GM18502 (cell line): Measurements from ENCODE around the gene LRP10.
A peak's percentile ranks its signal among the peaks of the same experiment; 100 is the strongest.
"Not testable (repeated sequence)": the region's sequence is repeated elsewhere in the genome, so short reads cannot be mapped to it uniquely, and the experiment has no call there.

Experiments used
- ATAC-seq: cut with Tn5 transposase; IDR thresholded peaks from one replicate; pipeline ENCODE4 v1.9.1; 2021; ENCODE audit warnings: mild to moderate bottlenecking; ENCODE audit not compliant: unreplicated experiment, poor library complexity

The LRP10 gene, protein sequence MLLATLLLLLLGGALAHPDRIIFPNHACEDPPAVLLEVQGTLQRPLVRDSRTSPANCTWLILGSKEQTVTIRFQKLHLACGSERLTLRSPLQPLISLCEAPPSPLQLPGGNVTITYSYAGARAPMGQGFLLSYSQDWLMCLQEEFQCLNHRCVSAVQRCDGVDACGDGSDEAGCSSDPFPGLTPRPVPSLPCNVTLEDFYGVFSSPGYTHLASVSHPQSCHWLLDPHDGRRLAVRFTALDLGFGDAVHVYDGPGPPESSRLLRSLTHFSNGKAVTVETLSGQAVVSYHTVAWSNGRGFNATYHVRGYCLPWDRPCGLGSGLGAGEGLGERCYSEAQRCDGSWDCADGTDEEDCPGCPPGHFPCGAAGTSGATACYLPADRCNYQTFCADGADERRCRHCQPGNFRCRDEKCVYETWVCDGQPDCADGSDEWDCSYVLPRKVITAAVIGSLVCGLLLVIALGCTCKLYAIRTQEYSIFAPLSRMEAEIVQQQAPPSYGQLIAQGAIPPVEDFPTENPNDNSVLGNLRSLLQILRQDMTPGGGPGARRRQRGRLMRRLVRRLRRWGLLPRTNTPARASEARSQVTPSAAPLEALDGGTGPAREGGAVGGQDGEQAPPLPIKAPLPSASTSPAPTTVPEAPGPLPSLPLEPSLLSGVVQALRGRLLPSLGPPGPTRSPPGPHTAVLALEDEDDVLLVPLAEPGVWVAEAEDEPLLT

DNA sequence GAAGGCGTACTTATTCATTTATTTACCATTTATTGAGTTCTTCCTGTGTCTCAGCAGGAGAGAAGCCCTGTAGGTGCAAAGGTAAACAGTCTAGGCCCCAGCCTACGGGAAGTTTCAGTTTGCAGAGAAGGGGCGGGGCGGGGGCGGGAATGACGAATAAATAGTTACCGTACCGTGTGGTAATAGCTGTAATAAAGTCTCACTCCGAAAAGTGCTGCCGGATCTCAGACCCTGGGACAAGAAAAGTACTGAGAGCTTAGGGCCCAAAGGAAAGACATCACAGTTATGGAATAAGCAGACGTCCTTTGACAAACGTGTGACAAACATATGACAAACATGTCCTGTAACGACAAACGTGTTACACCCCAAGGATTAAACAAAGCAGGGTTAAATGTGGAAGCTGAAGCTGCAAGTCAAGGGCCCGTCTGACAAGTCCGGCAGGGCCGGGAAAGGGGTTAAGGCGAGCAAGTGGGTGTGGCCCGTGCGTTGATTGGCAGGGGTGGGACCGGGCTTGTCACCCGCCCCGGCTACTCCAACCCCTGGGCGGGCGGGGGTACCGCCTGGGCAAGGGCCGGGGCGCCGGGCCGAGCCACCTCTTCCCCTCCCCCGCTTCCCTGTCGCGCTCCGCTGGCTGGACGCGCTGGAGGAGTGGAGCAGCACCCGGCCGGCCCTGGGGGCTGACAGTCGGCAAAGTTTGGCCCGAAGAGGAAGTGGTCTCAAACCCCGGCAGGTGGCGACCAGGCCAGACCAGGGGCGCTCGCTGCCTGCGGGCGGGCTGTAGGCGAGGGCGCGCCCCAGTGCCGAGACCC lies at the start of gene LRP10:
TSS of gene LRP10 (plus strand) at position 517 of the 809 bp plus-strand sequence. CDS start 564 bp downstream, outside the sequence.
- peak; percentile 74 for ATAC-seq

DNA sequence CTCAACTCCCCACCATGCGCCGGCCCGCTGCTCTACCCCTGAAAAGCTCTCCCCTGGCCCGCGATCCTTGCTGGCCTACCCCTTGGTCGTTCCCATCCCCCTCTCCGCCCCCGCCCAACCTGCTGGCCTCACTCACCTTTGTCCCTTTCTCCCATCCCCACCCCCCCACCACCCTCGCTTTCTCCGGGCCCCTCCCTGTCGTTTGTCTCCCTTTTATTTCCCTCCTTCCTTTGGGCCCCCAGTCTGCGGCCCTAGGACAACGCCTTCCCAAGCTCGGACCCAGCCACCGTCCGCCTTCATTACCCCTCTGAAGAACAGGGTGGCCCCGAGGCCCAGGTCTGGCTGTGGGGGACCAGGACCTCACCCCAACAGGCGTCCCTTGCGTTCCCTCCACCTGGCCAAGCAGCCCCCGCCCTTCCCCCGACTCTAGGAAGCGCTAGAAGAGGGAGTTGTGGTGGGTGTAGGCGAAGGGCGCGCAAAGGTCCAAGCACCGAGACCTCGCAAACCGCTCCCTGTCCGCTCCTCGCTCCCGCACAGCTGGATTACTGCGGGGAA lies 49.4 kb upstream of the LRP10 start:
- no peak for ATAC-seq

DNA sequence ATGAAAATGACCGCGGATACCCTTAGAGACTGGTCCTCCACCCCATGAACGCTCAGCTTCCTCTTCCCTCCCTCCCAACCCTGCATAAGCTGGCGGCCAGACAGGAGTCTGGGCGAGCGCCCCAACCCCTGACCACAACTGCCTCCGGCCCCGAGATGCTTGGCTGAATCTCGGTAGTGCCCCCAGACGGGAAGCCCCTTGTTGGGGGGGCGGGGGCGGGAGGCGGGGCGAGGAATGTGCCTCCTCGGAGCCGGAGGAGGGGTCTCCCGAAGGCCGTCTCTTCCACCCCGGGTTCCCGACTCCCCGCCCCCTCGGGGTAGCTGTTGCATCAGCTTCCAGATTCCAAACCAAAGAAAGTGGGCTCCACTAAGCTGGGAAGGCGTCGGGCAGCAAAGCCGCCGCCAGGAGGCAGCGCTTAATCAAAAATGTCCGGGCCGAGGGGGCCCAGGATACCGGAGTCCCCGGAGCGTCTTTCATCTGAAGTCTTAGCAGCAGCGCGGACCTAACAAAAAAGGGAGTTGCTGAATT lies 48.9 kb upstream of the LRP10 start:
- peak; percentile 52 for ATAC-seq

DNA sequence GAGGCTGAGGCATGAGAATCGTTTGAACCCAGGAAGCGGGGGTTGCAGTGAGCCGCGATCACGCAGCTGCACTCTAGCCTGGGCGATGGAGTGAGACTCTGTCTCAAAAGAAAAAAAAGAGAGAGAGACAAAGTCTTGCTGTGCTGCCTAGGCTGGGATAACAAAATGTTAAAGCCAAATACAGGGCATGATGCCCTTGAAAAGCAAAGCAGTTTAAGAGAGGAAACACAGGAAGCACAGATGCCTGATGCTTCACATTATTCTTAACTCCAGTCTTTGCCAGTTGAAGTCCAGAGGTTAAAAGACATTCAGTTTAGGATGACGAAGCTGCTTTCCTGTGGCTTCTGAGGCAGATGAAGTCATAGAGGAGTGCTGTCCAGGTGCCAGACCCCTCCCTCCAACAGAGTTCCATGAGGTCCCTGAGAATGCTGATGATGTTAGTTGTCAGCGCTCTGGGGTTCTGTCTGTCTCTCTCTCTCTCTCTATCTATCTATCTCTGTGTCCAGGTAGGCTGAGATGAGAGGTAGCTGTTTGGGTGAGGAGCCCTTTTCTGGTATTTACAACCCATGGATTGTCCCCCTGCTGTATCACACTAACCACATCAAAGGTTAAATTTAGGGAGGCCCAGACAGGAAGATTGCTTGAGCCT lies 46.7 kb upstream of the LRP10 start:
- no peak for ATAC-seq

DNA sequence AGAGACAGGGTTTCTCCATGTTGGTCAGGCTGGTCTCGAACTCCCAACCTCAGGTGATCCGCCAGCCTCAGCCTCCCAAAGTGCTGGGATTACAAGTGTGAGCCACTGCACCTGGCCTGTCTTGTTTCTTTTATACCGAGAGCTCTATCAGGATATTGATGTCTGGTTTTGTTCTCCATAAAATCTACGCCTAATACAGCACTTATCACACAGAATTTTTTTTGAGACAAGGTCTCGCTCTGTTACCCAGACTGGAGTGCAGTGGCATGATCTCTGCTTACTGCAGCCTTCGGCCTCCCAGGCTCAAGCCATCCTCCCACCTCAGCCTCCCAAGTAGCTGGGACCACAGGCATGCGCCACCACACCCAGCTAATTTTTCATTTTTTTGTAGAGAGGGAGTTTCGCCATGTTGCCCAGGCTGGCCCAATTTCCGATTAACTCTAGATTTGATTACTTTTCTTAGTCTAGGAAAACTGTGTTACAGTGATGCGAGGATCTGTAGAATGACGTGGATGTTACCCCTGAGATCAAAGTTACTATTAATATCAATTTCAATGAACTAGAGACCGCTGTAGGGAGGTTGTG lies 42.4 kb upstream of the LRP10 start:
- ATAC-seq = not testable (repeated sequence)

DNA sequence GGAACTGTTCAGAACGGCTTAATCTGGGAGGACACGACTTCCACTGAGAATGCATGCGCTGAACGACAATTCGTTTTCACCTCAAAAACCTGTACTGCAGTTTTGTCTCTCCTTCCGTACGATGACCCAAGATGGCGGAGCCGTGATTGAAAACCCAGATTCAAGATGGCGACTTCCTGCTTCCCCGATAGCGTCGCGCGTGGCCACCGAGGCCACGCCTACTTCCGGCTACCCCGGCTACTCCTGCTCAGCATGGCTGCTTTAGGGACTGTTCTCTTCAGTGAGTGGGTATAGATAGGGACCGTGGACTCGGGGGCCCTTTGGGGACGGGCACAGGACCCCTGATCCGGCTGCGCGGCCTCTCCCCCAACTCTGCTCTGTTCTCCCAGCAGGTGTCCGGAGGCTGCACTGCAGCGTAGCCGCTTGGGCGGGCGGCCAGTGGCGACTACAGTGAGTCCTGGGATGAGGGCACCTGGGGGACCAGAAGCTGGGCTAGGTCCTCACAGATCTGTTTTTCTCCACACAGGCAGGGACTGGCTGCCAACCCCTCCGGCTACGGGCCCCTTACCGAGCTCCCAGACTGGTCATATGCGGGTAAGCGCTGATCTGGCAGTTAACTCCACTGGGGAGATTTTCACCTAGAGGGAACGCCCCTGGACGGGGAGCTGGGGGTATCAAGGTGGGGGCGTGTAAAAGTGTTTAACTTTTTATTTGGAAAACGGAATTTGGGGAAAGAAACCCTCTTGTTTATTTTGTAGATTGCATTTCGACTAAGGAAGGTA lies 41.7 kb upstream of the LRP10 start, which contains the start of gene MRPL52:
TSS of gene MRPL52 (plus strand) at position 227 of the 782 bp plus-strand sequence. CDS start at position 253, 26 bp downstream.
- ATAC-seq = peak; percentile 86

DNA sequence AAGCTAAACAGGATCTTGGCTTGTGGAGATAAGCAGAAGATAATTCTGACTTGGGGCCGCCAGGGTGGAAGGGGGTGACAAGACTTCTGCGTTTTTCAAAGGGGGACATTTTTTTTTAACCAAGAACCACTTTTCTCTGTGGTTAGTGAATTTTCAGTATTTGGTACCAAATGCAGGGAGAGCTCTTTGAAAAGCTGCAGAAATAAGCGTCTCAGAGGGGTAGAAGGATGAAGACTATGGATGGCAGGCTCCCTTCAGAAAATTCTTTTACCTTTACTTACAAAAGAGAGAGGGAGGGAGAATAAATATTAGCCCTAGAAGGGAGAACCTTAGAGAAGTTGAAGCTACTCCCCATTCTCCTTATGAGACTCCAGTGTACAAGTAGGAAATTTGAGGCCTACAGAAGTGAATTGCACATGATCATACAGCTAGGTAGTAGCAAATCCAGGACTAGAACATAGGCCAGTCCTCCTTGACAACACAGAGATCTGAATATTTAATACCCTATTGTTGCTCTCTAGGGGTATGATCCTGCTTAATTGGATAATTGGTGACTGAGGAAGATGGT lies 41.0 kb upstream of the LRP10 start:
- no peak for ATAC-seq

DNA sequence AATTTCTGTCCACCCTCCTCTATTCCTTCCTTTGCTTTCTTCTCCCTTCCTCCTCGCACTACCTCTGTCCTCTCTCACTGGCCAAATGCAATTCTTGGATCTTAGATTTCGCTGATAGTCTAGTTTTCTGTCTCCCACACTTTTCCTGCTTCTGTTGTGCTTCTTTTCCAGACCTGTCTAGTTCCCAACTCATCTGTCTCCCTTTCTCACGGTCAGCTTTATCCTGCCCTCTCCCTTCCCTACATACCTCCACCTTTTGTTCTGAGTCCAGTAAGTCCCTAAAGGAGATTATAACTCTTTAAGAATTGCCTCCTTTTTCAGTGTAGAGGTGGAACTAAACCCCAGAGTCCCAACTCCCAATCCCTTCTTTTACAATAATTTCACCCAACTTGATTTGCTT lies 36.0 kb upstream of the LRP10 start:
- no peak for ATAC-seq

DNA sequence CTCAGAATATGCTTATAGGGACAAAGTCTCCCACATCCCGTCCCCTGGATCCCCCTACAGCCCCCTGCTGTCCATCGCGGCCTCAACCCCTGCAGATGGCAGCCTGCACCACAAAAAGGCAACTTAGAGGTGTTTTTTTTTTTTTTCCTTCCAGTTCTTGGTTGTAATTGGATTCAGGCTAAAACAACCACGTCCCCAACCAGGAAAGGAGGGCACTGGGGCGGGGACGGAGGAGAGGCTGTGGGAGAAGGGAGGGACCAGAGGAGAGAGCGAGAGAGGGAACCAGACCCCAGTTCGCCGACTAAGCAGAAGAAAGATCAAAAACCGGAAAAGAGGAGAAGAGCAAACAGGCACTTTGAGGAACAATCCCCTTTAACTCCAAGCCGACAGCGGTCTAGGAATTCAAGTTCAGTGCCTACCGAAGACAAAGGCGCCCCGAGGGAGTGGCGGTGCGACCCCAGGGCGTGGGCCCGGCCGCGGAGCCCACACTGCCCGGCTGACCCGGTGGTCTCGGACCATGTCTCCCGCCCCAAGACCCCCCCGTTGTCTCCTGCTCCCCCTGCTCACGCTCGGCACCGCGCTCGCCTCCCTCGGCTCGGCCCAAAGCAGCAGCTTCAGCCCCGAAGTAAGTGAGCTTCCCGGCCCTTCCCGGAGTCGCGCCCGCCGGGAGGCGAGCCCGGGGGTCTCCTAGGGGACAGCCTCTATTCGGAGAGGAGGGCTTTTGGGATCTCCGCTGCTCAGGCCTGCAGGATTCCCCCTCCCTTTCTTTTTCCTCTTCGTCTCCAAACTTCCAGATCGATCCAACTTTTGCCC lies 35.0 kb upstream of the LRP10 start, which contains the start of gene MMP14:
TSS of gene MMP14 (plus strand) at position 285 of the 813 bp plus-strand sequence. CDS start at position 518, 233 bp downstream.
- no peak for ATAC-seq

DNA sequence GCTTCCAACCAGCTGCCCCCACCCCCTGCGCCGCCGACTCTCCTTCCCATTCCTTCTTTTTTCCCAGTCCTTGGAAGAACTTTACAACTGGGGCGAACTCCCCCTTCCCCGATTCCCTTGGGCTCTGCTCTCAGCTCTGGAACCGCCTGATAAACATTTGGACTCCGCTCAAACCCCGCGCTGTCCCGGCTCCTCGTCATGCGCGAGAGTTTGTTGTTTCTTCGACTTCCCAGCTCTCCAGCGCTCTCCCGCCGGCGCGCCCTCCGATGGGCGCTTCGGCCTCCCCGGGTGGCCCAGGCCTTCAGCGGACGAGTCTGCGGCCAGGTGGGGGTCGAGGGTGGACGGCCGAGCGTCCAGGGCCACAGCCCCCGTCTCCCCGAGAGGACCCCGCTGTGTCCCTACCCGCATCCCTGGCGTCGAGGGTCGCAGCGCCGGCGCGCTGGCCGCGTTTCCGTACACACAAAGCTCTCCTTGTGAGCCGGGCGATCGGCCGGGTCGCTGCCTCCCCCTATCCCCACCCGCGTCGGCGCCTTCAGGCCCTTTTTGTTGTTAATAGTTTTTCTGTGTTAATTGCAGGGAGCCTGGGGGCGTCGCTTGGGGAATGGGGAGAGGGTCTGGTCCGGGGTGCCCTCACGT lies 34.3 kb upstream of the LRP10 start:
- no peak for ATAC-seq

DNA sequence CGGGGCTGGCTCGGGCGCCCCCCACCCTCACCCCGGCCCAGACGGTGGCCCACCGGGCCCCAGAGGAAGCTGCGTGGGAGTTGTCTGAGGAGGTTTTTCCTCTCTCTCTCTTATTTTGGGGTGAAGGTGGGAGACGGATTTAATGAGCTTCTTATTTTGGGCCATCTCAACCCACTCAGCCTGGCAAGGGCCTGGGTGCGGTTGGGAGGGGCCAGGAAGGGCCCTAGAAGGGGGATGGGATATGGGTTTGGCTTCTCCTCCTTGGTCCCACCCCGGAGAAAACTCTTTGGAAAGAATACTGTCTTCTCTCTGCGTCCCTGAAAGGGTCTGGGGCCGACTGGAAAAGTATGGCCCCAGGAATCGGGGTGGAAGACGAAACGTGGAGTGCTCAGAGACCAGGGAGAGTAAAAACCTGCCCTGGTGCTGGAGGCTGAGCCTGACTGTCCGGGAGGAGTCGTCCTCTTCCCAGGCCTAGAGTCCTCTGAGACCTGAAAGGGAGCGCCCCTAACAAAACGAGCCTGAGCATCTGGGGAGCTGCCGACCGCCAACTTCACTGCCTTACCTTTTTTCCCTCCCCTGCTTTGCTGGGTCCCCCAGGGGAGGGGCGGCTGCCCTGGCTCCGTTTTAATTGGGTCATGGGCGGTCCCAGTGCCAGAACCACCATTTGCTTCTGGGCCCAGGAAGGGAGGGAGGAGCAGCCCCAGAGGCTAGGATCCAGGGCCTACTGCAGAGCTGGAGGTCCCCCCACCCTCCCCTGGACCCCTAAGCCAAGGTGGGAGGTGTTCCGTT lies 33.6 kb upstream of the LRP10 start:
- ATAC-seq = no peak

DNA sequence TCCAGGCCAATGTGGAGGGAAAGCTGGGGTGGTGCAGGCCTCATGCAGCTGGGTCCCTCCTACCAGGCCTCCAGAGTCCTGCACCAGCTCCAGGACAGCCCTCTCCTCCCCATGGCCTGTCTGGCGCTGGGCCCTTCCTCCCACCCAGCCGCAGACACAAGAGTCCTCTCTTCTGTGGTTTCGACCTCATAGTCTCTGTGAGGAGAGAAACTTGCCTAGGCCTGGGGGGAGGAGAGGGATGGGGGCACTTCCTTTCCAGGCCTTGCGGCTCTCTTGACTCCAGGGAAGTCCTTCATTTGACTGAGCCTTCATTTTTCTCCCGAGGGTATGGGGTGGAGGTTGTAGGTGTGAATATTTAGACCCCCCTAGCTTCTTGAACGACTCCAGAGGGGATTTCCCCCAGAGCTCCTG lies 32.9 kb upstream of the LRP10 start:
- peak; percentile 49 for ATAC-seq

DNA sequence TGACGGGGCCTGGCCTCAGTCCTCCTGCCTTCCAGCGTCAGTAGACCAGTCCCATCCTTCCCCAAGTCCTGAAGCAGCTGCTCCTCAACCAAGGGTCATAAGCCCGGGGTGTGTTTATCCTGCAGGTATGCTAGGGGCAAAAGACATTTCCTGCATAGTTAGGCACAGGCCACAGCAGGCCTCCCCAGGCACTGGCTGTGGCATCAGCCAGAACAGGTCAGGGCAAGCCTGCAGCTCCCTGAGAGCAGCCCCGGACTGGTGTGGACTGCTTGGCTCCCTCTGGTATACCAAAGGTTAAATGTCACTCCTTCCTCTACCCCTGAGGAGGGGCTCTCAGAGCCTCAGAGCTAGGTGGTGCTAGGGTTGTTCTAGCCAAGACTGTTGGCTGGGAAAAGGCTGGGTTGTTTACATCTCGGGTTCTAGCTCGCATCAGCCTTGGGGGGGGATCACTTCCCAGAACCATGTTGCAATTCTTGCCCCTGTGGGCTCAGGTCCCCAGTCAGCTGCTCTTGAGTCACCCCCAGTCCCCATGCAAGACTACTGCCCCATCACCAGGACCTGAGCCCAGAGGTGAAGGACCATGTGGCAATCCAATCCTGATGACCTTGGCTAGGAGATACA lies 32.3 kb upstream of the LRP10 start:
- ATAC-seq = no peak

DNA sequence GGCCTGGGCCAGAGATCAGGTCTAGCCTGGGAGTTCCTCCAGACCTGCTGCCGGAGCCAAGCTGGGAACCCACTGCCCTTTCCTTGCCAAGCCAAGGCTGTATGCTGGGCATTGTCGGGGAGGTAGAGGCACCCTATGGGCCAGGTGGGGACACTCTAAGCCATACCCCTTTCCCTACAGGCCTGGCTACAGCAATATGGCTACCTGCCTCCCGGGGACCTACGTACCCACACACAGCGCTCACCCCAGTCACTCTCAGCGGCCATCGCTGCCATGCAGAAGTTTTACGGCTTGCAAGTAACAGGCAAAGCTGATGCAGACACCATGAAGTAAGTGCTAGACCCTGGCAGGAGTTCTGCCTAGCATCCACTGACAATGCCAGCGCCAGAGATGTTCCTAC lies 30.2 kb upstream of the LRP10 start:
- ATAC-seq = no peak

DNA sequence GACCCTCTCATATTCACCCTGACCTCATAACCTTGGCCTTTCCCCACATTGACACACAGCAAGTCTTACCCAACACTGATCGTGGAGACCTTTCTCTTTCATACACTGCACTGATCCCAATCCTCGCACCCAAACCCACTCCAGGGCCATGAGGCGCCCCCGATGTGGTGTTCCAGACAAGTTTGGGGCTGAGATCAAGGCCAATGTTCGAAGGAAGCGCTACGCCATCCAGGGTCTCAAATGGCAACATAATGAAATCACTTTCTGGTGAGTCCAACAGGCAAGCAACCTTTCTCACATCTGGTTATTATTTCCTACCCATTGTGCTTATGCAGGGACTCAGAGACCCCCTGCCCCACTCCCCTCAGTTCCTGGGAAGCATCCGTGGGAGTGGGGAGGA lies 29.8 kb upstream of the LRP10 start:
- ATAC-seq = no peak
